Tibial nerve (tissue), 4 donors: Measurements from ENCODE around the gene RHBDD1.

Experiments
- CTCF ChIP-seq, 5 experiments: fragments of 200-600 bp in 3 of 5; fragments of 450-650 bp in 2 of 5; sonication (generic) in 3 of 5; IDR thresholded peaks; one replicate each; pipeline ENCODE4 v1.5.1; 2016 to 2019; ENCODE audit warnings: antibody characterized with exemption in 5 of 5, mild to moderate bottlenecking in 3 of 5, moderate library complexity in 2 of 5
- EP300 ChIP-seq, 2 donors: sonication (generic); formaldehyde crosslinking; IDR thresholded peaks; one replicate each; pipeline ENCODE4 v1.6.1; 2017; ENCODE audit warnings: antibody characterized with exemption in 2 of 2, mild to moderate bottlenecking in 1 of 2

DNA sequence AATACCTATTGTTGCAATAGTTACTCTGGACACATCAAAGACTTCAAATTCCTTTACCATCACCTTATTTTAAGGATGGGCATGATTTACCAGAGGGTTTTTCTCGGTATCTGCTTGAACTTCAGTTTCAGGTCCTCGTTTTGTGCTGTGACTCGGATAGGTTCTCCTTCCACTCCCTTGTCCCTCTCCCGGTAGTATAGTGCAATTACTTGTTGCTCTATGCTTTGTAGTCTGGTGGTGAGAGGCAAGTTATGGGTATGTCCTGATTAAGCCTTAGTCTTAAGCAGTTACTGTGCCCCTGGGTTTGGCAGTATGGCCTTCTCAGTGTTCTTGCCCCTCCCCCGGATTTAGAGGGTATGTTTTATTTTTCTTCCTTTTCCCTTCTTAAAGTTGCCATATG, 96.6 kb downstream of the RHBDD1 start:
- no peak for TF ChIP-seq CTCF (IDR thresholded peaks at IDR 0.05)
- TF ChIP-seq EP300 (IDR thresholded peaks at IDR 0.05): no peak
